HCT116 (cell line): ENCODE results near the gene GIT2. TPM values are rescaled to one million over a fixed set of nuclear protein-coding genes. Genes with fewer than 3 reads are reported as not detected.

Experiments used
- ATAC-seq: fragments of 200-7000 bp; cut with Tn5 transposase; 2 replicates; pipeline ENCODE4 v1.9.1; 2020; ENCODE audit warnings: mild to moderate bottlenecking, moderate library complexity
- BruUV-seq: library from RNA; stranded (reverse); fragments of 400-500 nt; replicated peaks from 2 replicates; lab custom pipeline; 2021; lab: Mats Ljungman, UMichigan
- CTCF ChIA-PET: fragments of 300-600 bp; sonication (Branson Sonifier 250); formaldehyde crosslinking; loops from one replicate; lab custom pipeline; 2021; ENCODE audit warnings: antibody characterized with exemption; lab: Charles Lee
- POLR2A ChIA-PET: fragments of 300-600, 350-600 bp; sonication (Branson Sonifier 250); formaldehyde crosslinking; loops from one replicate; lab custom pipeline; 2021; ENCODE audit warnings: antibody characterized with exemption; lab: Charles Lee
- RAD21 ChIA-PET, 2 experiments: fragments of 300-600 bp; sonication (Branson Sonifier 250); formaldehyde crosslinking; loops; one replicate each; lab custom pipeline; 2023; ENCODE audit warnings: low total read pairs in 2 of 2; ENCODE audit not compliant: uncharacterized antibody in 2 of 2, unreplicated experiment in 2 of 2, low non-redundant PET in 1 of 2; lab: Charles Lee
- DNase-seq: peaks from one replicate; pipeline ENCODE4 v3.0.0-alpha.2; 2010; ENCODE audit warnings: low read depth, low spot score
- H2AFZ ChIP-seq: fragments of 200-600 bp; shearing (Covaris generic), sonication (generic); 2 replicates; pipeline ENCODE4 v1.6.1; 2017; ENCODE audit warnings: low read depth, mixed run types, mixed read lengths, antibody characterized with exemption, low read length; ENCODE audit not compliant: poor library complexity, severe bottlenecking
- H3K27ac ChIP-seq: 2 replicates; pipeline ENCODE4 v1.5.1; 2012; ENCODE audit warnings: low read depth, low read length
- H3K27me3 ChIP-seq: fragments of 200-600 bp; sonication (generic); 2 replicates; pipeline ENCODE4 v1.6.1; 2016; ENCODE audit warnings: mixed run types, low read length, mixed read lengths; ENCODE audit not compliant: insufficient read depth
- H3K36me3 ChIP-seq, 2 experiments: fragments of 200-500 bp in 1 of 2; fragments of 200-600 bp in 1 of 2; sonication (Bioruptor generic) in 1 of 2; sonication (generic) in 1 of 2; 2 replicates each; pipeline versions ENCODE4 v1.5.1 to v1.6.1; 2014 to 2016; ENCODE audit warnings: low read length in 2 of 2, inconsistent platforms in 1 of 2, mixed read lengths in 1 of 2, mixed run types in 1 of 2; ENCODE audit not compliant: insufficient read depth in 2 of 2, control insufficient read depth in 1 of 2
- H3K4me1 ChIP-seq, 2 experiments: fragments of 200-600 bp in 1 of 2; sonication (generic) in 1 of 2; 2 replicates each; pipeline versions ENCODE4 v1.5.1 to v1.6.1; 2012 to 2017; ENCODE audit warnings: low read length in 2 of 2, inconsistent platforms in 1 of 2, mild to moderate bottlenecking in 1 of 2, mixed read lengths in 1 of 2, mixed run types in 1 of 2, moderate library complexity in 1 of 2; ENCODE audit not compliant: insufficient read depth in 2 of 2, control insufficient read depth in 1 of 2
- H3K4me2 ChIP-seq: fragments of 200-600 bp; sonication (generic); 2 replicates; pipeline ENCODE4 v1.6.1; 2017; ENCODE audit warnings: mixed run types, low read length, mixed read lengths
- H3K4me3 ChIP-seq, 2 experiments: fragments of 200-600 bp in 1 of 2; sonication (generic) in 1 of 2; replicated peaks in 1 of 2; 2 replicates each; pipeline ENCODE4 v1.5.1; 2011 to 2016; ENCODE audit warnings: low read length in 2 of 2, control low read depth in 1 of 2, low read depth in 1 of 2, mild to moderate bottlenecking in 1 of 2, mixed read lengths in 1 of 2, mixed run types in 1 of 2
- H3K79me2 ChIP-seq: fragments of 200-600 bp; sonication (generic); 2 replicates; pipeline ENCODE4 v1.6.1; 2017; ENCODE audit warnings: mild to moderate bottlenecking, mixed run types, low read length, moderate library complexity, mixed read lengths; ENCODE audit not compliant: insufficient read depth
- H3K9ac ChIP-seq: fragments of 200-600 bp; sonication (generic); 2 replicates; pipeline ENCODE4 v1.6.1; 2016; ENCODE audit warnings: low read length, mixed read lengths
- H3K9me2 ChIP-seq: fragments of 200-600 bp; sonication (generic), shearing (Covaris generic); 2 replicates; pipeline ENCODE4 v1.6.1; 2017; ENCODE audit warnings: mixed run types, mild to moderate bottlenecking, moderate library complexity; ENCODE audit not compliant: insufficient read depth
- H3K9me3 ChIP-seq, 2 experiments: fragments of 200-500 bp in 1 of 2; fragments of 200-600 bp in 1 of 2; sonication (Bioruptor generic) in 1 of 2; sonication (generic) in 1 of 2; 2 replicates each; pipeline ENCODE4 v1.6.1; 2014 to 2017; ENCODE audit warnings: low read length in 2 of 2, mixed read lengths in 2 of 2, inconsistent platforms in 1 of 2, low read depth in 1 of 2, mild to moderate bottlenecking in 1 of 2, mixed run types in 1 of 2, moderate library complexity in 1 of 2; ENCODE audit not compliant: control insufficient read depth in 1 of 2, insufficient read depth in 1 of 2
- H4K20me1 ChIP-seq: fragments of 200-600 bp; sonication (generic), shearing (Covaris generic); 2 replicates; pipeline ENCODE4 v1.6.1; 2017; ENCODE audit warnings: mixed run types, mild to moderate bottlenecking, moderate library complexity; ENCODE audit not compliant: insufficient read depth
- ATF3 ChIP-seq: IDR thresholded peaks from 2 replicates; pipeline ENCODE4 v1.6.1; 2012
- CEBPB ChIP-seq: IDR thresholded peaks from 2 replicates; pipeline ENCODE4 v1.6.1; 2012; ENCODE audit warnings: low read depth
- CTCF ChIP-seq, 3 experiments: fragments of 200-600 bp in 1 of 3; sonication (generic) in 1 of 3; IDR thresholded peaks in 2 of 3; conservative IDR thresholded peaks in 1 of 3; 2 replicates each; pipeline ENCODE4 v1.5.1; 2012 to 2017; ENCODE audit warnings: low read depth in 2 of 3, low read length in 2 of 3, antibody characterized with exemption in 1 of 3, borderline replicate concordance in 1 of 3, control low read depth in 1 of 3, mild to moderate bottlenecking in 1 of 3, mixed read lengths in 1 of 3, mixed run types in 1 of 3, moderate library complexity in 1 of 3; ENCODE audit not compliant: insufficient read depth in 1 of 3
- ELF1 ChIP-seq: IDR thresholded peaks from 2 replicates; pipeline ENCODE4 v1.6.1; 2012; ENCODE audit warnings: low read depth, borderline replicate concordance
- EZH2 ChIP-seq: fragments of 200-600 bp; sonication (generic); IDR thresholded peaks from 2 replicates; pipeline ENCODE4 v1.6.1; 2017; ENCODE audit warnings: antibody characterized with exemption, mixed run types
- JUND ChIP-seq: IDR thresholded peaks from 2 replicates; pipeline ENCODE4 v1.6.1; 2012
- POLR2AphosphoS5 ChIP-seq: IDR thresholded peaks from 2 replicates; pipeline ENCODE4 v1.6.1; 2011; ENCODE audit warnings: mild to moderate bottlenecking, low read depth, low read length, moderate library complexity
- SIN3A ChIP-seq: IDR thresholded peaks from 2 replicates; pipeline ENCODE4 v1.6.1; 2012; ENCODE audit warnings: low read depth
- SP1 ChIP-seq: IDR thresholded peaks from 2 replicates; pipeline ENCODE4 v1.6.1; 2012; ENCODE audit warnings: low read depth
- SRF ChIP-seq: IDR thresholded peaks from 2 replicates; pipeline ENCODE4 v1.6.1; 2012; ENCODE audit warnings: low read depth
- ZBTB33 ChIP-seq: IDR thresholded peaks from 2 replicates; pipeline ENCODE4 v1.6.1; 2011; ENCODE audit warnings: mild to moderate bottlenecking, low read length, moderate library complexity; ENCODE audit not compliant: insufficient replicate concordance; ENCODE audit errors: extremely low read depth
- ZFX ChIP-seq: fragments of 450-650 bp; IDR thresholded peaks from 2 replicates; pipeline ENCODE4 v1.6.1; 2017
- intact Hi-C: fragments of 100-400 bp; cut with micrococcal nuclease; formaldehyde crosslinking; loops from 2 replicates; pipeline ENCODE4 v1.10.0; 2022
- total RNA-seq: library from RNA; stranded (reverse); gene quantifications from one replicate; pipeline ENCODE4 v1.2.1, GENCODE V29; 2021; ENCODE audit not compliant: unreplicated experiment
- TF ChIP-seq, protein P1 (sequence below): IDR thresholded peaks from 2 replicates; pipeline ENCODE4 v1.6.1; 2012
- TF ChIP-seq, protein P2 (sequence below): IDR thresholded peaks from 2 replicates; pipeline ENCODE4 v1.6.1; 2012; ENCODE audit warnings: low read depth

Gene GIT2
- total RNA-seq, 1 experiment from 2014 or later, result 21.5 TPM

- no peaks in the 10 kb centered on the region for H4K20me1 ChIP-seq
- H3K4me1 ChIP-seq, result no peaks in the 10 kb centered on the region
- RAD21 ChIA-PET, result no interaction called here
- no peaks in the 10 kb centered on the region for H3K9me2 ChIP-seq
- CTCF ChIA-PET, result no interaction called here
- H3K4me2 ChIP-seq, result no peak overlapping the region
- no peak overlapping the region for H2AFZ ChIP-seq
- BruUV-seq, result no TSS peak
- H3K79me2 ChIP-seq, result no peaks in the 10 kb centered on the region
- H3K36me3 ChIP-seq, result peaks cover 0 to 12% of the 10 kb centered on the region in 2 experiments; a peak in 2 of 4 replicates
- H3K27ac ChIP-seq, result no peak overlapping the region
- H3K9me3 ChIP-seq, result no peaks in the 10 kb centered on the region
- no peak for TF ChIP-seq ZFX
- TF ChIP-seq, protein P1, sequence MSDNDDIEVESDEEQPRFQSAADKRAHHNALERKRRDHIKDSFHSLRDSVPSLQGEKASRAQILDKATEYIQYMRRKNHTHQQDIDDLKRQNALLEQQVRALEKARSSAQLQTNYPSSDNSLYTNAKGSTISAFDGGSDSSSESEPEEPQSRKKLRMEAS, result no peak
- no peak for TF ChIP-seq CEBPB
- no peak for TF ChIP-seq SRF
- no peak for TF ChIP-seq ZBTB33
- no peak for TF ChIP-seq EZH2
- no peak for TF ChIP-seq SP1
- no peak for TF ChIP-seq POLR2AphosphoS5
- TF ChIP-seq, protein P2, sequence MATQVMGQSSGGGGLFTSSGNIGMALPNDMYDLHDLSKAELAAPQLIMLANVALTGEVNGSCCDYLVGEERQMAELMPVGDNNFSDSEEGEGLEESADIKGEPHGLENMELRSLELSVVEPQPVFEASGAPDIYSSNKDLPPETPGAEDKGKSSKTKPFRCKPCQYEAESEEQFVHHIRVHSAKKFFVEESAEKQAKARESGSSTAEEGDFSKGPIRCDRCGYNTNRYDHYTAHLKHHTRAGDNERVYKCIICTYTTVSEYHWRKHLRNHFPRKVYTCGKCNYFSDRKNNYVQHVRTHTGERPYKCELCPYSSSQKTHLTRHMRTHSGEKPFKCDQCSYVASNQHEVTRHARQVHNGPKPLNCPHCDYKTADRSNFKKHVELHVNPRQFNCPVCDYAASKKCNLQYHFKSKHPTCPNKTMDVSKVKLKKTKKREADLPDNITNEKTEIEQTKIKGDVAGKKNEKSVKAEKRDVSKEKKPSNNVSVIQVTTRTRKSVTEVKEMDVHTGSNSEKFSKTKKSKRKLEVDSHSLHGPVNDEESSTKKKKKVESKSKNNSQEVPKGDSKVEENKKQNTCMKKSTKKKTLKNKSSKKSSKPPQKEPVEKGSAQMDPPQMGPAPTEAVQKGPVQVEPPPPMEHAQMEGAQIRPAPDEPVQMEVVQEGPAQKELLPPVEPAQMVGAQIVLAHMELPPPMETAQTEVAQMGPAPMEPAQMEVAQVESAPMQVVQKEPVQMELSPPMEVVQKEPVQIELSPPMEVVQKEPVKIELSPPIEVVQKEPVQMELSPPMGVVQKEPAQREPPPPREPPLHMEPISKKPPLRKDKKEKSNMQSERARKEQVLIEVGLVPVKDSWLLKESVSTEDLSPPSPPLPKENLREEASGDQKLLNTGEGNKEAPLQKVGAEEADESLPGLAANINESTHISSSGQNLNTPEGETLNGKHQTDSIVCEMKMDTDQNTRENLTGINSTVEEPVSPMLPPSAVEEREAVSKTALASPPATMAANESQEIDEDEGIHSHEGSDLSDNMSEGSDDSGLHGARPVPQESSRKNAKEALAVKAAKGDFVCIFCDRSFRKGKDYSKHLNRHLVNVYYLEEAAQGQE, result no peak
- no peak for TF ChIP-seq SIN3A
- no peak for TF ChIP-seq ELF1
- no peak for TF ChIP-seq ATF3
- TF ChIP-seq JUND, result no peak
- no peak for TF ChIP-seq CTCF (IDR thresholded peaks at IDR 0.05 in 2 of 3, conservative IDR thresholded peaks at IDR 0.05 in 1 of 3; ENCODE audit: borderline replicate concordance in 1 of 3, insufficient read depth in 1 of 3, low read depth in 2 of 3, low read length in 2 of 3)
- TF ChIP-seq, all 23 proteins: peak for 0
- POLR2A ChIA-PET, result no interaction called here
- Histone ChIP-seq H3K9ac (no peak overlapping the region), H3K4me3 (no peak overlapping the region), H3K27me3 (no peaks in the 10 kb centered on the region)
- intact Hi-C loops, result no loop called here
- DNase-seq, result no peak
- no peak for ATAC-seq
Observed at GRCh38 chr12:109930028-109930800, 66.0 kb downstream of the GIT2 start.
